Superior temporal gyrus (tissue), 1 donor: ENCODE data around the gene PDE6H.

Experiments used
- DNase-seq: peaks from one replicate; pipeline ENCODE4 v3.0.0-alpha.2; 2016; ENCODE audit errors: extremely low spot score

Gene PDE6H

GRCh38 chr12:14951851-14952250, 21.0 kb upstream of the PDE6H start:
- no peak for DNase-seq

- DNase-seq, result peak; percentile 48
These were observed 20.4 kb upstream of the PDE6H start for GRCh38 chr12:14952299-14952921.

- no peak for DNase-seq
These were observed 19.1 kb upstream of the PDE6H start for GRCh38 chr12:14953752-14954151.

- no peak for DNase-seq
These were observed 18.6 kb upstream of the PDE6H start for GRCh38 chr12:14954269-14954668.

- DNase-seq, result no peak
These were observed 16.6 kb upstream of the PDE6H start for GRCh38 chr12:14956024-14956891.

- DNase-seq, result no peak
These were observed 15.9 kb upstream of the PDE6H start for GRCh38 chr12:14956905-14957304.

GRCh38 chr12:14957551-14958168, 15.2 kb upstream of the PDE6H start:
- DNase-seq, result no peak

- DNase-seq, result no peak
These were observed 14.3 kb upstream of the PDE6H start for GRCh38 chr12:14958361-14959125.

- DNase-seq, result no peak
These were observed 13.8 kb upstream of the PDE6H start for GRCh38 chr12:14959126-14959440.

- DNase-seq, result no peak
These were observed 13.4 kb upstream of the PDE6H start for GRCh38 chr12:14959463-14959862.

- no peak for DNase-seq
These were observed 12.8 kb upstream of the PDE6H start for GRCh38 chr12:14959916-14960496.

GRCh38 chr12:14960548-14961465, 12.0 kb upstream of the PDE6H start:
- DNase-seq, result no peak

GRCh38 chr12:14961466-14962152, 11.2 kb upstream of the PDE6H start, which contains the start of gene ARHGDIB:
TSS of gene ARHGDIB (minus strand) at chr12:14961601. CDS start at chr12:14950712, 10,889 bp downstream.
- no peak for DNase-seq

- DNase-seq, result no peak
These were observed 10.7 kb upstream of the PDE6H start for GRCh38 chr12:14962153-14962539.

GRCh38 chr12:14962797-14963196, 10.0 kb upstream of the PDE6H start:
- DNase-seq, result no peak

- no peak for DNase-seq
These were observed 9.3 kb upstream of the PDE6H start for GRCh38 chr12:14963520-14963919.

GRCh38 chr12:14964406-14964805, 8.4 kb upstream of the PDE6H start:
- DNase-seq, result no peak

GRCh38 chr12:14965221-14965620, 7.6 kb upstream of the PDE6H start:
- no peak for DNase-seq

GRCh38 chr12:14968478-14968877, 4.4 kb upstream of the PDE6H start:
- no peak for DNase-seq

GRCh38 chr12:14970473-14970872, 2.4 kb upstream of the PDE6H start:
- DNase-seq, result no peak
